DMS153 (cell line): ENCODE data around the gene DIAPH2.
"Not testable (repeated sequence)": the region's sequence is repeated elsewhere in the genome, so short reads cannot be mapped to it uniquely, and the experiment has no call there.

Experiments
- DNase-seq: peaks from one replicate; lab custom pipeline; 2025; lab: John Stamatoyannopoulos, UW

The DIAPH2 gene

GRCh38 chrX:96833333-96833732 is 148.7 kb downstream of the DIAPH2 start:
- DNase-seq, result no peak

DNA sequence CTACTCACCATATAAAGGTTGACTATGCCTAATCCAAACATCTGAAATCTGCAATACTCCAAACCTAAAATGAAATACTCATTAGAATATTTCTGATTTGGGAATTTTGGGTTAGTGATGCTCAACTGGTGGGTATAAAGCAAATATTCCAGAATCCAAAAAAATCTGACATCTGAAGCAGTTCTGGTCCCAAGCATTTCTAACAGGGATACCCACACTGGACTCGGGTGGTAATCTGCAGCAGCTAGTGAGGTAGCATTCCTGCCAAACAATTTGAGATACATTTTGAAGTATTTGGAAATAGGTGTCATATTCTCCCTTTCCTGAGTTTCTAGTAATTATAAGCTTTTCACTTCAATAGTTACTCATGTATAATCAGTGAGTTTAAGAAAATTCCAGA is 149.5 kb downstream of the DIAPH2 start:
- DNase-seq, result no peak

- no peak for DNase-seq
Observed at GRCh38 chrX:96835660-96836289, 151.1 kb downstream of the DIAPH2 start.

- no peak for DNase-seq
Observed at GRCh38 chrX:96837808-96838207, 153.2 kb downstream of the DIAPH2 start.

- no peak for DNase-seq
Observed at GRCh38 chrX:96838537-96838936, 153.9 kb downstream of the DIAPH2 start.

- DNase-seq, result no peak
Observed at GRCh38 chrX:96841325-96841724, 156.7 kb downstream of the DIAPH2 start.

DNA sequence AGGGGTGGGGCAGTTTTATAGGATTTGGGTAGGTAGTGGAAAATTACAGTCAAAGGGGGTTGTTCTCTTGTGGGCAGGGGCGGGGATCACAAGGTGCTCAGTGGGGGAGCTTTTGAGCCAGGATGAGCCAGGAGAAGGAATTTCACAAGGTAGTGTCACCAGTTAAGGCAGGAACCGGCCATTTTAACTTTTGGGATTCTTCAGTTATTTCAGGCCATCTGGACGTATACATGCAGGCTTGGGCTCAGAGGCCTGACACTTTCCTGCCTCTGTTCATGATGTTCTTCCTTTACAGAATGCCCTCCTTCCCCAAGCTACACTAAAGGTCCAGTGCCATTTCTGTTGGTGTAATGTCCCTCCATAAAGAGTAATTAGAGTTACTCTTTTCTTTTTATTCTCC is 157.2 kb downstream of the DIAPH2 start:
- DNase-seq, result not testable (repeated sequence)

GRCh38 chrX:96843566-96843965 is 158.9 kb downstream of the DIAPH2 start:
- DNase-seq, result no peak

GRCh38 chrX:96846841-96847240 is 162.2 kb downstream of the DIAPH2 start:
- DNase-seq, result no peak

DNA sequence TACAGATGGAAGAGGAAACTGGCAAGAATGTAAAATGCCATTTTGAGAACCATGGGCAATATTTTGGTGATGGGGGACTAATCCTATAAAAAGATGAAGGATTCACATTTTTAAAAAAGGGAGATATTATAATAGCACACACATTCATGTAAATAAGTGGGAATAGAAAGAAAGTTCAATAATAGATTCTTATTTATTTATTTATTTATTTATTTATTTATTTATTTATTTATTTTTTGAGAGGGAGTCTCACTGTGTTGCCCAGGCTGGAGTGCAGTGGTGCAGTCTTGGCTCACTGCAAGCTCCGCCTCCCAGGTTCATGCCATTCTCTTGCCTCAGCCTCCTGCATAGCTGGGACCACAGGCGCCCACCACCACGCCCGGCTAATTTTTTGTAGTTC is 174.8 kb downstream of the DIAPH2 start:
- not testable (repeated sequence) for DNase-seq

GRCh38 chrX:96861218-96861617 is 176.6 kb downstream of the DIAPH2 start:
- DNase-seq, result no peak

DNA sequence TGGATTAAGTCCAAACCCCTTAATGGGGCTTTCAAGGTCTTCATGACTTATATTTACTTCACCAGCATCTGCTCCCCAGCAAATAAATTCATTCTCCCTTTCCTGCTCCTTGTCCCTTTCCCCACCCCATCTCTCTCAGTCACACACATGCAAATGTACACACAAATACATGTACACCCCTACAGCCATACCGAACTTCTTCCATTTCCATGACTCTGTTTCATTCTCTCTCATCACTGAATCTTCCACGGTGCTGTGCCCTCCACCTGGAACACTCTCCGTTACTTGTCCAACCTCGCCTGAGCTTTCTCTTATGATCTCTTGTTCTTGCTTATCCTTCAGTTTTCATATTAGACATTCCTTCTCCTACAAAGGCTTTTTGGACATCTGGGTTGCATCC is 177.0 kb downstream of the DIAPH2 start:
- no peak for DNase-seq

DNA sequence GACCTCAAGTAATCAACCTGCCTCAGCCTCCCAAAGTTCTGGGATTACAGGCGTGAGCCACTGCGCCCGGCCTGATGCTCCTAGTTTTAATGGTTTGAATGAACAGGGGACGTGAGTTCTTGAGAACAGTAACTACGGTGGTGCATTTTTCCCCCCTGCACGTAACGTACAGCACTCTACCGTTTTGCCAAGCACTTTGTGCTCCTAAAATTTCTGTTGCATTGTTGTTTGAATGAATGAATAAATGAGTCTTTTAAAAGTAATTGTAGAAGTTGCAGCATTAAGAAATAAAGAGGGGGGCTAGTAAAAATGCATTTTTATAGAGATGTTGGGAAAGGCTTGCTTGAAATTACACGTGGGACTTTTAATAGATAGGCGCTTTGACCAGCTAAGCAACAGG is 199.0 kb downstream of the DIAPH2 start, which contains the start of gene RPA4:
TSS of gene RPA4 (plus strand) at position 301 of the 400 bp plus-strand sequence. CDS start 403 bp downstream, outside the sequence.
- no peak for DNase-seq

- no peak for DNase-seq
Observed at GRCh38 chrX:96884027-96884426, 199.4 kb downstream of the DIAPH2 start.

GRCh38 chrX:96889726-96890125 is 205.1 kb downstream of the DIAPH2 start:
- no peak for DNase-seq

- DNase-seq, result no peak
Observed at GRCh38 chrX:96906741-96907140, 222.1 kb downstream of the DIAPH2 start.

GRCh38 chrX:96907516-96908272 is 223.1 kb downstream of the DIAPH2 start:
- no peak for DNase-seq

DNA sequence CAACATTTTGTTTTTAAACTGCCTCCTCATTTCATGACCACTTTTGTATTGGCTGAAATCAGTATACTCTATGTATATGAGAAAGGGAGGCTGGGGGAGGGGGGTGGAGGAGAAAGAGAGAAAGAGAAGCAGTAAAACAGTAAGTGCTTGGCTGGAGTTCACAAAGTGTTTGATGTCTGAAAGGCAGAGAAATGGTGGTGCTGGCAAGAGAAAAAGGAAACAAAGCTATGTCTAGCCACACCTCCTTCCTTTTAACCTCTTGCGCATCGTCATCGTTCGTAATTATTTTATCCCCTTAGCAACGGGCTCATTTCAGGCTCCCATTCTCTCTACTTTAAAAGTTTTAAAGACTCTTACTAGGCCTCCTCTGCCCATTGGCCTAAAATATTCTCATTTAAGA is 224.6 kb downstream of the DIAPH2 start:
- no peak for DNase-seq

DNA sequence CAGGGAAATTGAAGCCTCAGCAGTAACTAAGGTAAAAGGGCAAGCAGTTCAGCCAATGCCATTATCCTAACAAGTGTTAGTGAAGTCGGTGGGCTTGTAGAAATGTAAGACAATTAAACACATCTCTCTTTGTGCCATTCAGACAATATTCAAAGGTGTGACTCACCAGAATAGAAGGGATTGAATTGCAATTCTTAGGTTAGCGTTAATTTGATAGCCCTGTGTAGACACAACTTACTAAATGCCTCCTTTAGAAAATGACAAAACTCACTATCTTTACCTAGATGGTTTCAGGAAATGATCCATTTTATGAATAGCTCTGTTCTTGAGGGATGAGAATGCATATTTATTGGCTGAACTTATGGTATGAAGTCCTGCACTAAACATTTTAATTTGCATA is 234.2 kb downstream of the DIAPH2 start:
- no peak for DNase-seq

- DNase-seq, result no peak
Observed at GRCh38 chrX:96919672-96920071, 235.0 kb downstream of the DIAPH2 start.

GRCh38 chrX:96924581-96924980 is 239.9 kb downstream of the DIAPH2 start:
- DNase-seq, result no peak

DNA sequence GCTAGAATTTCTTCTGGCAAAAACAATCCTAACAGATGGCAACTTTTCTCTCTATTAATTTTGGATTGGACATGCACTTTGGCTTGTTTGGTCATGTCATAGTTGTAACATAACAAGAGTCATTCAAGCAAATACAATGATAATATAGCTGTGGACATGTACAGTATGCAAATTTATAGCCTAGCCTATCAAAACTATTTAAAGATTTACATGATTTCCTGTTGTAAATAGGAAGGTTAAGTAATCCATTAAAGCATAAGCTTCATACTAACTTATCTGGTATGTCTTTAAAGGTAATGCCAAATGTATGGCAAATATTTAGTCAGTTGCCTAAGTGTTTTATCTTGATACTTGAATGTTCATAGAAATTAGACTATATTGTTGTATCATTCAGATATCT is 244.4 kb downstream of the DIAPH2 start:
- DNase-seq, result no peak

DNA sequence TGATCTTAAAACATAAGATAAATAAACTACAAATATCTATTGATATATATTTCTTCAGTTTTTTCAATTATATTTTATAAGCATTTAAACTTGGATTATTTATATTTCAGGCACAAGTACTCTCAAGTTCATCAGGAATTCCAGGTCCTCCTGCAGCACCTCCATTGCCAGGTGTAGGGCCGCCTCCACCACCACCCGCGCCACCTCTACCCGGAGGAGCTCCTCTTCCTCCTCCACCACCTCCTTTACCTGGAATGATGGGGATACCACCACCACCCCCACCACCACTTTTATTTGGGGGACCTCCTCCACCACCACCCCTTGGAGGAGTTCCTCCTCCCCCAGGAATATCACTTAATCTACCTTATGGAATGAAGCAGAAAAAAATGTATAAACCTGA is 273.1 kb downstream of the DIAPH2 start:
- no peak for DNase-seq

DNA sequence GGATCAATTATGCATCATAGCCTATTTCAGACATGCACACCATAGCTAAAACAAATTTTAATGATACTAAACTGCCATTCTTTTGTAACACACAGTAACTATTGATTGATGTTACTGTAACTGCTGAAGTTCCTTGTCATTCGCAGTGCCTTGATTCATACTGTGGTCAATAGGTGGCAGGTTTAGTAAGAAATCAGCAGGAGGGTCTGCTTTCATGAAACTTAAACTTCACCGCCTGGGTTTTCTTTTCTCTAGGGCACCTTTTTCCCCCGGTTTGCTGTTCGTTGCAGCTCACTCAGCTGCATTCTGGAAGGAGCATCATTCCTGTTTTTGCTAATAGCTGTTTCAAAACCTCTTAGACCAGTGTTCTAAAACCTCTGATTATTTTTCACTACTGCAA is 287.2 kb downstream of the DIAPH2 start:
- no peak for DNase-seq
